ENCODE measurements around the gene LRIG1.

Gene LRIG1

DNA sequence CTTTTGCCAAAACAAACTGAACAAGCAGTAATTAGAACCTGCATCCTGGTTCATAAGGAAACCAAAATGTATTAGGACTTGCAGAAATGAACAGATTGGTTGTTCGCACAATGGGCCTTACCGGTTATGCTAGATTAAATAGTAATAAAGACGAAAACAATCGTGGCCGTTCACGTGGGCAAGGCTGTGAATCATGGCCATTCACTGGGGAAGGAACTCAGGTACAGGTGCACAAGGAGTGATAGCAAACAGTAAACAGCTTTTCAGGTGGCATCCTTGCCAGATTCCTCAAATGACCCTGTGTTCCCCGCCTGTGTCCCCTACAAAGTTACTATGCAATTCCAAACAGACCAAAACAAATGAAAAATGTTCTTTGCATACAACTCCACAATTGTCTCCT lies 8.2 kb downstream of the LRIG1 start:
- H3K36me3 ChIP-seq (ENCODE audit: control insufficient read depth in 2 of 2, insufficient read depth in 1 of 2, low read length in 2 of 2), result no peaks in the 10 kb centered on the region
- TF ChIP-seq ZNF658 (tag by site-specific recombination; IDR thresholded peaks at IDR 0.05), result no peak
- TF ChIP-seq, protein P1, sequence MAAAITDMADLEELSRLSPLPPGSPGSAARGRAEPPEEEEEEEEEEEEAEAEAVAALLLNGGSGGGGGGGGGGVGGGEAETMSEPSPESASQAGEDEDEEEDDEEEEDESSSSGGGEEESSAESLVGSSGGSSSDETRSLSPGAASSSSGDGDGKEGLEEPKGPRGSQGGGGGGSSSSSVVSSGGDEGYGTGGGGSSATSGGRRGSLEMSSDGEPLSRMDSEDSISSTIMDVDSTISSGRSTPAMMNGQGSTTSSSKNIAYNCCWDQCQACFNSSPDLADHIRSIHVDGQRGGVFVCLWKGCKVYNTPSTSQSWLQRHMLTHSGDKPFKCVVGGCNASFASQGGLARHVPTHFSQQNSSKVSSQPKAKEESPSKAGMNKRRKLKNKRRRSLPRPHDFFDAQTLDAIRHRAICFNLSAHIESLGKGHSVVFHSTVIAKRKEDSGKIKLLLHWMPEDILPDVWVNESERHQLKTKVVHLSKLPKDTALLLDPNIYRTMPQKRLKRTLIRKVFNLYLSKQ (tag by site-specific recombination; IDR thresholded peaks at IDR 0.05; ENCODE audit: borderline replicate concordance), result no peak
- TF ChIP-seq HOXA7 (CRISPR knock-in tag; IDR thresholded peaks at IDR 0.05; ENCODE audit: borderline replicate concordance), result no peak
- no peak for TF ChIP-seq ZNF155 (tag by site-specific recombination; IDR thresholded peaks at IDR 0.05)
- no peak for TF ChIP-seq ZNF792 (tag by site-specific recombination; IDR thresholded peaks at IDR 0.05)
- TF ChIP-seq HOXD13 (CRISPR knock-in tag; IDR thresholded peaks at IDR 0.05; ENCODE audit: borderline replicate concordance), result no peak
- TF ChIP-seq, protein P2, sequence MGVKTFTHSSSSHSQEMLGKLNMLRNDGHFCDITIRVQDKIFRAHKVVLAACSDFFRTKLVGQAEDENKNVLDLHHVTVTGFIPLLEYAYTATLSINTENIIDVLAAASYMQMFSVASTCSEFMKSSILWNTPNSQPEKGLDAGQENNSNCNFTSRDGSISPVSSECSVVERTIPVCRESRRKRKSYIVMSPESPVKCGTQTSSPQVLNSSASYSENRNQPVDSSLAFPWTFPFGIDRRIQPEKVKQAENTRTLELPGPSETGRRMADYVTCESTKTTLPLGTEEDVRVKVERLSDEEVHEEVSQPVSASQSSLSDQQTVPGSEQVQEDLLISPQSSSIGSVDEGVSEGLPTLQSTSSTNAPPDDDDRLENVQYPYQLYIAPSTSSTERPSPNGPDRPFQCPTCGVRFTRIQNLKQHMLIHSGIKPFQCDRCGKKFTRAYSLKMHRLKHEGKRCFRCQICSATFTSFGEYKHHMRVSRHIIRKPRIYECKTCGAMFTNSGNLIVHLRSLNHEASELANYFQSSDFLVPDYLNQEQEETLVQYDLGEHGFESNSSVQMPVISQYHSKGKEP (tag by site-specific recombination; IDR thresholded peaks at IDR 0.05), result no peak
- no peak for TF ChIP-seq ZSCAN16 (tag by site-specific recombination; IDR thresholded peaks at IDR 0.05)
- TF ChIP-seq ZBTB20 (tag by site-specific recombination; IDR thresholded peaks at IDR 0.05), result no peak
- TF ChIP-seq ZNF112 (tag by site-specific recombination; IDR thresholded peaks at IDR 0.05), result no peak
- TF ChIP-seq, protein P3, sequence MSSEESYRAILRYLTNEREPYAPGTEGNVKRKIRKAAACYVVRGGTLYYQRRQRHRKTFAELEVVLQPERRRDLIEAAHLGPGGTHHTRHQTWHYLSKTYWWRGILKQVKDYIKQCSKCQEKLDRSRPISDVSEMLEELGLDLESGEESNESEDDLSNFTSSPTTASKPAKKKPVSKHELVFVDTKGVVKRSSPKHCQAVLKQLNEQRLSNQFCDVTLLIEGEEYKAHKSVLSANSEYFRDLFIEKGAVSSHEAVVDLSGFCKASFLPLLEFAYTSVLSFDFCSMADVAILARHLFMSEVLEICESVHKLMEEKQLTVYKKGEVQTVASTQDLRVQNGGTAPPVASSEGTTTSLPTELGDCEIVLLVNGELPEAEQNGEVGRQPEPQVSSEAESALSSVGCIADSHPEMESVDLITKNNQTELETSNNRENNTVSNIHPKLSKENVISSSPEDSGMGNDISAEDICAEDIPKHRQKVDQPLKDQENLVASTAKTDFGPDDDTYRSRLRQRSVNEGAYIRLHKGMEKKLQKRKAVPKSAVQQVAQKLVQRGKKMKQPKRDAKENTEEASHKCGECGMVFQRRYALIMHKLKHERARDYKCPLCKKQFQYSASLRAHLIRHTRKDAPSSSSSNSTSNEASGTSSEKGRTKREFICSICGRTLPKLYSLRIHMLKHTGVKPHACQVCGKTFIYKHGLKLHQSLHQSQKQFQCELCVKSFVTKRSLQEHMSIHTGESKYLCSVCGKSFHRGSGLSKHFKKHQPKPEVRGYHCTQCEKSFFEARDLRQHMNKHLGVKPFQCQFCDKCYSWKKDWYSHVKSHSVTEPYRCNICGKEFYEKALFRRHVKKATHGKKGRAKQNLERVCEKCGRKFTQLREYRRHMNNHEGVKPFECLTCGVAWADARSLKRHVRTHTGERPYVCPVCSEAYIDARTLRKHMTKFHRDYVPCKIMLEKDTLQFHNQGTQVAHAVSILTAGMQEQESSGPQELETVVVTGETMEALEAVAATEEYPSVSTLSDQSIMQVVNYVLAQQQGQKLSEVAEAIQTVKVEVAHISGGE (tag by site-specific recombination; conservative IDR thresholded peaks at IDR 0.05; ENCODE audit: low read depth), result no peak
- TF ChIP-seq GLI2 (tag by site-specific recombination; IDR thresholded peaks at IDR 0.05; ENCODE audit: borderline replicate concordance, low read depth), result no peak
- TF ChIP-seq ZNF335 (tag by site-specific recombination; conservative IDR thresholded peaks at IDR 0.05), result no peak
- TF ChIP-seq ZNF670 (tag by site-specific recombination; IDR thresholded peaks at IDR 0.05; ENCODE audit: low read depth), result no peak
- no peak for TF ChIP-seq SCRT1 (tag by site-specific recombination; IDR thresholded peaks at IDR 0.05; ENCODE audit: borderline replicate concordance)
- no peak for TF ChIP-seq ZNF561 (tag by site-specific recombination; IDR thresholded peaks at IDR 0.05; ENCODE audit: borderline replicate concordance)
- TF ChIP-seq, protein P4, sequence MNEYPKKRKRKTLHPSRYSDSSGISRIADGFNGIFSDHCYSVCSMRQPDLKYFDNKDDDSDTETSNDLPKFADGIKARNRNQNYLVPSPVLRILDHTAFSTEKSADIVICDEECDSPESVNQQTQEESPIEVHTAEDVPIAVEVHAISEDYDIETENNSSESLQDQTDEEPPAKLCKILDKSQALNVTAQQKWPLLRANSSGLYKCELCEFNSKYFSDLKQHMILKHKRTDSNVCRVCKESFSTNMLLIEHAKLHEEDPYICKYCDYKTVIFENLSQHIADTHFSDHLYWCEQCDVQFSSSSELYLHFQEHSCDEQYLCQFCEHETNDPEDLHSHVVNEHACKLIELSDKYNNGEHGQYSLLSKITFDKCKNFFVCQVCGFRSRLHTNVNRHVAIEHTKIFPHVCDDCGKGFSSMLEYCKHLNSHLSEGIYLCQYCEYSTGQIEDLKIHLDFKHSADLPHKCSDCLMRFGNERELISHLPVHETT (tag by site-specific recombination; IDR thresholded peaks at IDR 0.05), result no peak
- TF ChIP-seq, protein P5, sequence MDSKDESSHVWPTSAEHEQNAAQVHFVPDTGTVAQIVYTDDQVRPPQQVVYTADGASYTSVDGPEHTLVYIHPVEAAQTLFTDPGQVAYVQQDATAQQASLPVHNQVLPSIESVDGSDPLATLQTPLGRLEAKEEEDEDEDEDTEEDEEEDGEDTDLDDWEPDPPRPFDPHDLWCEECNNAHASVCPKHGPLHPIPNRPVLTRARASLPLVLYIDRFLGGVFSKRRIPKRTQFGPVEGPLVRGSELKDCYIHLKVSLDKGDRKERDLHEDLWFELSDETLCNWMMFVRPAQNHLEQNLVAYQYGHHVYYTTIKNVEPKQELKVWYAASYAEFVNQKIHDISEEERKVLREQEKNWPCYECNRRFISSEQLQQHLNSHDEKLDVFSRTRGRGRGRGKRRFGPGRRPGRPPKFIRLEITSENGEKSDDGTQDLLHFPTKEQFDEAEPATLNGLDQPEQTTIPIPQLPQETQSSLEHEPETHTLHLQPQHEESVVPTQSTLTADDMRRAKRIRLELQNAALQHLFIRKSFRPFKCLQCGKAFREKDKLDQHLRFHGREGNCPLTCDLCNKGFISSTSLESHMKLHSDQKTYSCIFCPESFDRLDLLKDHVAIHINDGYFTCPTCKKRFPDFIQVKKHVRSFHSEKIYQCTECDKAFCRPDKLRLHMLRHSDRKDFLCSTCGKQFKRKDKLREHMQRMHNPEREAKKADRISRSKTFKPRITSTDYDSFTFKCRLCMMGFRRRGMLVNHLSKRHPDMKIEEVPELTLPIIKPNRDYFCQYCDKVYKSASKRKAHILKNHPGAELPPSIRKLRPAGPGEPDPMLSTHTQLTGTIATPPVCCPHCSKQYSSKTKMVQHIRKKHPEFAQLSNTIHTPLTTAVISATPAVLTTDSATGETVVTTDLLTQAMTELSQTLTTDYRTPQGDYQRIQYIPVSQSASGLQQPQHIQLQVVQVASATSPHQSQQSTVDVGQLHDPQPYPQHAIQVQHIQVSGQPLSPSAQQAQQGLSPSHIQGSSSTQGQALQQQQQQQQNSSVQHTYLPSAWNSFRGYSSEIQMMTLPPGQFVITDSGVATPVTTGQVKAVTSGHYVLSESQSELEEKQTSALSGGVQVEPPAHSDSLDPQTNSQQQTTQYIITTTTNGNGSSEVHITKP (tag by site-specific recombination; IDR thresholded peaks at IDR 0.05), result no peak
- TF ChIP-seq YY2 (tag by site-specific recombination; IDR thresholded peaks at IDR 0.05), result no peak
- TF ChIP-seq ZNF777 (tag by site-specific recombination; IDR thresholded peaks at IDR 0.05; ENCODE audit: borderline replicate concordance), result no peak
- no peak overlapping the region for H3K27ac ChIP-seq (ENCODE audit: extremely low read depth, low read depth, low read length)
- POLR2A ChIA-PET, result no interaction called here
- CTCF ChIA-PET, result interaction anchor here (0.6 kb wide), 1 partner anchor 214 kb away, joined by 3 read pairs; no protein-coding TSS in a partner anchor
- no peak overlapping the region for H3K4me3 ChIP-seq (ENCODE audit: low read depth, low read length)
- peaks cover 41% of the 10 kb centered on the region for H3K4me1 ChIP-seq (ENCODE audit: control insufficient read depth, insufficient read depth, low read length)
- no peaks in the 10 kb centered on the region for H3K9me3 ChIP-seq (ENCODE audit: control insufficient read depth, insufficient read depth, low read depth, low read length)
